K562 (cell line): ENCODE data around the gene NEUROD6. TPM values are rescaled to one million over a fixed set of nuclear protein-coding genes. Genes with fewer than 3 reads are reported as not detected.

Source experiments
- ARID3A ChIP-seq: IDR thresholded peaks from 2 replicates; pipeline ENCODE4 v1.6.1; 2012; ENCODE audit warnings: low read depth, low read length, improper control_type of control experiment, borderline replicate concordance
- BRCA1 ChIP-seq, 2 experiments: fragments of 450-650 bp in 1 of 2; sonication (generic) in 1 of 2; formaldehyde crosslinking in 1 of 2; IDR thresholded peaks; 2 replicates each; pipeline versions ENCODE4 v1.5.0 to v1.6.1; 2017 to 2020; ENCODE audit warnings: mild to moderate bottlenecking in 1 of 2, missing genetic modification reagents in 1 of 2
- E4F1 ChIP-seq: fragments of 250-450 bp; sonication (Bioruptor Pico); IDR thresholded peaks from 2 replicates; pipeline ENCODE4 v1.5.0; 2021; ENCODE audit warnings: mild to moderate bottlenecking, borderline replicate concordance
- GATA2 ChIP-seq: sonication (generic); formaldehyde crosslinking; IDR thresholded peaks from 2 replicates; pipeline ENCODE4 v1.4.0; 2020; ENCODE audit warnings: mild to moderate bottlenecking, missing genetic modification reagents
- HMGXB4 ChIP-seq: sonication (generic); formaldehyde crosslinking; IDR thresholded peaks from 2 replicates; pipeline ENCODE4 v1.8.1; 2023; ENCODE audit warnings: mild to moderate bottlenecking, missing genetic modification reagents
- KLF1 ChIP-seq: fragments of 450-650 bp; IDR thresholded peaks from 2 replicates; pipeline ENCODE4 v1.6.1; 2016; ENCODE audit warnings: missing genetic modification characterization, missing compliant biosample characterization
- NEUROD1 ChIP-seq: fragments of 150-350 bp; IDR thresholded peaks from 2 replicates; pipeline ENCODE4 v1.6.1; 2014; ENCODE audit warnings: borderline replicate concordance, low read length, low read depth; ENCODE audit not compliant: partially characterized antibody
- NFXL1 ChIP-seq: fragments of 450-650 bp; formaldehyde crosslinking; IDR thresholded peaks from 2 replicates; pipeline ENCODE4 v1.4.0; 2021; ENCODE audit warnings: mild to moderate bottlenecking
- PTBP1 ChIP-seq: fragments of 200-400 bp; formaldehyde crosslinking; IDR thresholded peaks from 2 replicates; pipeline ENCODE4 v1.6.1; 2017; ENCODE audit warnings: low read depth, low read length
- PURB ChIP-seq: sonication (generic); formaldehyde crosslinking; IDR thresholded peaks from 2 replicates; pipeline ENCODE4 v1.9.0; 2021; ENCODE audit warnings: low read depth, mild to moderate bottlenecking, missing genetic modification reagents
- XRCC5 ChIP-seq: fragments of 200-400 bp; formaldehyde crosslinking; IDR thresholded peaks from 2 replicates; pipeline ENCODE4 v1.6.1; 2017; ENCODE audit warnings: low read depth, mild to moderate bottlenecking, low read length
- polyA plus RNA-seq, 8 experiments: library from polyadenylated mRNA; depleted of rRNA in 4 of 8; stranded (reverse) in 5 of 8; unstranded in 3 of 8; fragments of >200 nt; fragmentation: Nextera tagmentation in 2 of 8; fragmentation: Illumina TruSeq in 1 of 8; extraction: Ambion mirVana in 2 of 8; extraction: Trizol in 1 of 8; gene quantifications; 2 replicates each; pipeline versions ENCODE4 v1.2.1 to v1.2.3, GENCODE V29; 2011 to 2014; ENCODE audit warnings: inconsistent platforms in 1 of 8, missing spikeins in 1 of 8
- total RNA-seq, 7 experiments: library from RNA; depleted of rRNA in 6 of 7; stranded (reverse); fragments of >200 nt in 6 of 7; fragmentation: Illumina TruSeq in 2 of 7; extraction: Trizol in 2 of 7; gene quantifications; 2 replicates each; pipeline versions ENCODE4 v1.2.1 to v1.2.3, GENCODE V29; 2011 to 2021; ENCODE audit warnings: low replicate concordance in 1 of 7

The NEUROD6 gene
- total and polyA plus RNA-seq, 9 of the 15 experiments (the other 6 are each of a cell fraction or from before 2014, with no cell fraction given), result not detected

GRCh38 chr7:31363496-31363895 is 23.0 kb upstream of the NEUROD6 start (continued):
- no peak for TF ChIP-seq BRCA1 (IDR thresholded peaks at IDR 0.05)
- no peak for TF ChIP-seq BRCA1 (CRISPR knock-in tag; IDR thresholded peaks at IDR 0.05)
- TF ChIP-seq KLF1 (tag), result no peak
- no peak for TF ChIP-seq GATA2 (CRISPR knock-in tag)
- no peak for TF ChIP-seq NFXL1 (CRISPR knock-in tag)
- no peak for TF ChIP-seq PURB
- TF ChIP-seq HMGXB4, result no peak
- no peak for TF ChIP-seq ARID3A
- TF ChIP-seq NEUROD1, result no peak
- TF ChIP-seq E4F1 (CRISPR knock-in tag), result no peak
- TF ChIP-seq PTBP1, result no peak
- no peak for TF ChIP-seq XRCC5
